Muscle of arm (tissue), 12 donors: ENCODE data around the gene DNAJC17. TPM values are rescaled to one million over a fixed set of nuclear protein-coding genes. Genes with fewer than 3 reads are reported as not detected.

Experiments
- DNase-seq: peaks from one replicate; pipeline ENCODE4 v3.0.0-alpha.2; 2013
- polyA plus RNA-seq, 12 donors: library from polyadenylated mRNA; unstranded; fragments of 120-200 nt; gene quantifications; one replicate each; pipeline ENCODE4 v1.2.1, GENCODE V29; 2013; ENCODE audit not compliant: insufficient read length in 12 of 12

DNAJC17 gene
- polyA plus RNA-seq, 12 donors, result 19.2 to 42.1 (median 23.5) TPM; not detected in 1

- DNase-seq, result no peak
Observed at GRCh38 chr15:40744815-40745152, 62.5 kb downstream of the DNAJC17 start.

- no peak for DNase-seq
Observed at GRCh38 chr15:40743921-40744814, 63.1 kb downstream of the DNAJC17 start.

- no peak for DNase-seq
Observed at GRCh38 chr15:40743485-40743901, 63.8 kb downstream of the DNAJC17 start.

GRCh38 chr15:40739854-40740253 lies 67.4 kb downstream of the DNAJC17 start:
- DNase-seq, result no peak

GRCh38 chr15:40739047-40739446 lies 68.2 kb downstream of the DNAJC17 start:
- no peak for DNase-seq

GRCh38 chr15:40737048-40737447 lies 70.2 kb downstream of the DNAJC17 start:
- DNase-seq, result no peak

- no peak for DNase-seq
Observed at GRCh38 chr15:40736575-40736974, 70.7 kb downstream of the DNAJC17 start.

- peak; percentile 24 for DNase-seq
Observed at GRCh38 chr15:40731034-40731433, 76.2 kb downstream of the DNAJC17 start.

- DNase-seq, result no peak
Observed at GRCh38 chr15:40723919-40724318, 83.4 kb downstream of the DNAJC17 start.

- DNase-seq, result no peak
Observed at GRCh38 chr15:40722934-40723333, 84.3 kb downstream of the DNAJC17 start.

- no peak for DNase-seq
Observed at GRCh38 chr15:40722354-40722753, 84.9 kb downstream of the DNAJC17 start.

GRCh38 chr15:40721701-40722100 lies 85.6 kb downstream of the DNAJC17 start:
- no peak for DNase-seq

GRCh38 chr15:40716165-40716564 lies 91.1 kb downstream of the DNAJC17 start:
- DNase-seq, result no peak

Other genes with a start within 250 kb of the DNAJC17 start
- gene CCDC32, start 242.4 kb downstream of the DNAJC17 start, polyA plus RNA-seq, result 10 to 100 TPM in 11 of 12 donors, not detected in 1; 15.4 to 23.5 (median 17.9) TPM
- gene RPUSD2, start 238.2 kb downstream of the DNAJC17 start, polyA plus RNA-seq, result 10 to 100 TPM in 1 of 12 donors, 1 to 10 TPM in 10, not detected in 1; 5.4 to 10.7 (median 7.4) TPM
- gene KNL1, start 213.2 kb downstream of the DNAJC17 start, polyA plus RNA-seq, result 10 to 100 TPM in 9 of 12 donors, 1 to 10 TPM in 2, not detected in 1; 5.9 to 57.9 (median 13.2) TPM
- gene RAD51, start 112.3 kb downstream of the DNAJC17 start, polyA plus RNA-seq, result 10 to 100 TPM in 5 of 12 donors, 1 to 10 TPM in 6, not detected in 1; 5.3 to 12.9 (median 9.0) TPM
- gene RMDN3, start 52.2 kb downstream of the DNAJC17 start, polyA plus RNA-seq, result 10 to 100 TPM in 11 of 12 donors, not detected in 1; 17.9 to 60.1 (median 21.2) TPM
- 1 to 10 TPM in 10 of 12 donors, not detected in 2; 2.2 to 9.3 (median 4.2) TPM for gene GCHFR, start 43.4 kb downstream of the DNAJC17 start, polyA plus RNA-seq
- 1 to 10 TPM in 5 of 12 donors, under 1 TPM in 5, not detected in 2; 0.74 to 3.8 (median 1.2) TPM for gene C15orf62, start 37.5 kb downstream of the DNAJC17 start, polyA plus RNA-seq
- 10 to 100 TPM in 11 of 12 donors, not detected in 1; 11.2 to 29.1 (median 17.9) TPM for gene ZFYVE19, start 384 bp downstream of the DNAJC17 start, polyA plus RNA-seq
- gene PPP1R14D, start 21.2 kb upstream of the DNAJC17 start, polyA plus RNA-seq, result under 1 TPM in 4 of 12 donors, not detected in 8; 0.22 to 0.44 (median 0.33) TPM
- 10 to 100 TPM in 3 of 12 donors, 1 to 10 TPM in 5, under 1 TPM in 3, not detected in 1; 0.37 to 37.6 (median 1.7) TPM for gene SPINT1, start 36.6 kb upstream of the DNAJC17 start, polyA plus RNA-seq
- 10 to 100 TPM in 1 of 12 donors, 1 to 10 TPM in 2, under 1 TPM in 7, not detected in 2; 0.07 to 11.0 (median 0.30) TPM for gene RHOV, start 66.8 kb upstream of the DNAJC17 start, polyA plus RNA-seq
- 10 to 100 TPM in 4 of 12 donors, 1 to 10 TPM in 7, not detected in 1; 7.4 to 18.6 (median 9.5) TPM for gene VPS18, start 87.0 kb upstream of the DNAJC17 start, polyA plus RNA-seq
- 10 to 100 TPM in 7 of 12 donors, 1 to 10 TPM in 4, not detected in 1; 9.0 to 22.3 (median 10.8) TPM for gene DLL4, start 121.9 kb upstream of the DNAJC17 start, polyA plus RNA-seq
- gene CHAC1, start 146.0 kb upstream of the DNAJC17 start, polyA plus RNA-seq, result 1 to 10 TPM in 10 of 12 donors, not detected in 2; 1.1 to 5.3 (median 2.4) TPM